ENCODE data around the gene SLC19A1. TPM values are rescaled to one million over a fixed set of nuclear protein-coding genes. Genes with fewer than 3 reads are reported as not detected.

Gene SLC19A1
- total RNA-seq, 6 experiments from 2014 or later: 4.5 to 24.5 (median 15.7) TPM

DNA sequence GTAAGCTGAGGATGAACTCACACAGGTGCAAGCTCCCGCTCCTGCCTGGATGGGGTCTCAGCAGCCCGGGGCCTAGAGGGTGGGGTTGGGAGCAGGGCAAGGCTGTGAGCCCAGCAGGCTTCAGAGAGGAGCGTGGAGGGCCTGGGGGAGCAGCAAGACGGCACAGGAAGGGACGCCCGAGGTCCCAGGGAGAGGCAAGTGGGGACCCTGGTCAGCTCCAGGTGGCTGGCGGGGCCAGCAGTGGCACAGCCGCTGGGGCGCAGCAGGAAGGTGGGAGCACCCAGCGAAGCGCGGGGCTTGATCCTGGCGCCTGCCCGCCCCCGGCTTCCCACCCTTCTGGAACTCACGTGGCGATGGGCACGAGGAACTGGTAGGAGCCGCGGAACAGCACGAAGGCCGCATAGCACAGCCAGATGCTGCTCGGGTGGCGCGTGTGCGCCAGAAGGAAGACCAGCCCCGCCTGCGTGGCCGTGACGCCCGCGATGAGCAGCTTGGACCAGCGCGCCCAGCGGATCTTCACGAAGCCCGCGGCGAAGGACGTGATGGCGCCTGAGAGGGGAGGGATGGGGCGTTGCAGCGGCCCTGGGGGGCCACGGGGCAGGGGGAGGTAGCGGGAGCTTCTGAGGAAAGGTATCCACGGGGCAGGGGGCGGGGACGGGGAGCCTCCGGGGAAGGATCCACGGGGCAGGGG lies 11.7 kb downstream of the SLC19A1 start:
- DNase-seq: peak; percentile 19 to 52 (median 50)

DNA sequence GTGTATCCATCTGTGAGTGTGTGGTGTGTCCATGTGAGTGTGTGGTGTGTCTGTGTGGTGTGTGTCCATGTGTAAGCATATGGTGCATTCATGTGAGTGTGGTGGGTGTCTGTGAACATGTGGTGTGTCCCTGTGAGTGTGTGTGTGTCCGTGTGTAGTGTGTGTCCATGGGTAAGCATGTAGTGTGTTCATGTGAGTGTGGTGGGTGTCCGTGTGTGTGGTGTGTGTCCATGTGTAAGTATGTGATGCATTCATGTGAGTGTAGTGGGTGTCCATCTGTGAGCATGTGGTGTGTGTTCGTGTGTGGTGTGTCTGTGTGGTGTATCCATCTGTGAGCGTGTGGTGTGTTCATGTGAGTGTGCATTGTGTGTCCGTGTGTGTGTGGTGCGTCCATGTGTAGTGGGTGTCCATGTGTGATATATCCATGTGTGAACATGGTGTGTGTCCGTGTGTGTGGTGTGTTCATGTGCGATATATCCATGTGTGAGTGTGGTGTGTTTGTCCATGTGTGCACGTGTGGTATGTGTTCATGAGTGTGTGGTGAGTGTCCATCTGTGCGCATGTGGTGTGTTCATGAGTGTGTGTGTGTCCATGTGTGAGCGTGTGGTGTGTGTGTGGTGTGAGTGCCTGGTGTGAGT lies 12.3 kb downstream of the SLC19A1 start:
- no peak for TF ChIP-seq POLR2A (IDR thresholded peaks at IDR 0.05)
- TF ChIP-seq, protein P1, sequence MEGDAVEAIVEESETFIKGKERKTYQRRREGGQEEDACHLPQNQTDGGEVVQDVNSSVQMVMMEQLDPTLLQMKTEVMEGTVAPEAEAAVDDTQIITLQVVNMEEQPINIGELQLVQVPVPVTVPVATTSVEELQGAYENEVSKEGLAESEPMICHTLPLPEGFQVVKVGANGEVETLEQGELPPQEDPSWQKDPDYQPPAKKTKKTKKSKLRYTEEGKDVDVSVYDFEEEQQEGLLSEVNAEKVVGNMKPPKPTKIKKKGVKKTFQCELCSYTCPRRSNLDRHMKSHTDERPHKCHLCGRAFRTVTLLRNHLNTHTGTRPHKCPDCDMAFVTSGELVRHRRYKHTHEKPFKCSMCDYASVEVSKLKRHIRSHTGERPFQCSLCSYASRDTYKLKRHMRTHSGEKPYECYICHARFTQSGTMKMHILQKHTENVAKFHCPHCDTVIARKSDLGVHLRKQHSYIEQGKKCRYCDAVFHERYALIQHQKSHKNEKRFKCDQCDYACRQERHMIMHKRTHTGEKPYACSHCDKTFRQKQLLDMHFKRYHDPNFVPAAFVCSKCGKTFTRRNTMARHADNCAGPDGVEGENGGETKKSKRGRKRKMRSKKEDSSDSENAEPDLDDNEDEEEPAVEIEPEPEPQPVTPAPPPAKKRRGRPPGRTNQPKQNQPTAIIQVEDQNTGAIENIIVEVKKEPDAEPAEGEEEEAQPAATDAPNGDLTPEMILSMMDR (IDR thresholded peaks at IDR 0.05): no peak
- Histone ChIP-seq H3K4me3 (no peak overlapping the region), H3K36me3 (no peaks in the 10 kb centered on the region), H3K27ac (no peak overlapping the region), H3K27me3 (no peaks in the 10 kb centered on the region), H3K9me3 (no peaks in the 10 kb centered on the region), H3K4me1 (peaks cover 0 to 48% (median 26%) of the 10 kb centered on the region in 4 donors)
- peak in 2 of 3 donors; percentile 22 to 33 for DNase-seq
- WGBS (ENCODE audit: insufficient coverage, low coverage, low lambda C conversion rate, missing lambda C conversion rate): 95% methylated on average over 7 of the region's 11 CpGs
- intact Hi-C loops (cut with DNase I): no loop called here
- ATAC-seq: no peak

More for the DNA sequence above, 11.7 kb downstream of the SLC19A1 start:
- intact Hi-C loops (cut with DNase I): no loop called here
- no peak overlapping the region for H3K4me3 ChIP-seq
- peaks cover 0 to 48% (median 26%) of the 10 kb centered on the region in 4 donors for H3K4me1 ChIP-seq
- no peaks in the 10 kb centered on the region for H3K27me3 ChIP-seq
- no peak for ATAC-seq
- 95% methylated on average over 28 of the region's 50 CpGs for WGBS (ENCODE audit: insufficient coverage, low coverage, low lambda C conversion rate, missing lambda C conversion rate)
- no peaks in the 10 kb centered on the region for H3K9me3 ChIP-seq
- TF ChIP-seq POLR2A (IDR thresholded peaks at IDR 0.05): no peak
- TF ChIP-seq, protein P1 (IDR thresholded peaks at IDR 0.05): no peak
- no peaks in the 10 kb centered on the region for H3K36me3 ChIP-seq
- H3K27ac ChIP-seq: no peak overlapping the region

DNA sequence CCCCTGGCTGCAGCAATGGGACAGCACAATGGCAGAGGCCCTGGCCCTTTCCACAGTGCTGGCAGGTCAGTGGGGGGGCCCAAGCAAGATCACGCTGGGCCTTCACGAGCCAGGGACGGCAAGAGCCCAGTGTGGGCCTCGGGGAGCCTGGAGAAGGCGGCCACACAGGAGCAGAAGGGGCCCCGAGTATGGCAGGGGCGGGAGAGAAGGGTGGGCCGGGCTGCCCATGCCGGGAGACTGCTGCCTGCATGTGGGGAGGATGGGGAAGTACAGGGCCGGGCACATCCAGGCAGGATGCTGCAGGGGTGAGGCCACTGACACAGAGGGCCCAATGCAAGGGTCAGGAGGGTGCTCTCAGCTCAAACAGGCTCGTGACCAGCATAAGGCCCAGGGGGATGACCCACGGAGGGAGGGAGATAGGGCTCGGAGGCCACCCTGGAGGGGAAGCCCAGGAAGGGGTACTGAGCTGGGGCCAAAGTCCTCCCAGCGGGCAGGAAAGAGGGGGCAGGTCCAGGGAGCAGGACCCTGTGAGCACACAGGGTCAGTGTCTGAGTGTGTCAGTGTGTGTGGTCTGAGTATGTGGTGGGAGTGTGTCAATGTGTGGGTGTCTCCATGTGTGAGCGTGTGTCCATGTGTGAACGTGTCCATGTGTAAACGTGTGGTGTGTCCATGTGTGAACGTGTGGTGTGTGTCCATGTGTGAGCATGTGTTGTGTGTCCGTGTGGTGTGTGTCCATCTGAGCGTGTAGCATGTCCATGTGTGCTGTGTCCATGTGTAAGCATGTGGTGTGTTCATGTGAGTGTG lies 13.1 kb downstream of the SLC19A1 start:
- ATAC-seq (peak in 1 of 4 donors; percentile 4), DNase-seq (peak; percentile 43 to 60 (median 53))
- 47% methylated on average over 9 of the region's 20 CpGs for WGBS (ENCODE audit: insufficient coverage, low coverage, low lambda C conversion rate, missing lambda C conversion rate)
- Histone ChIP-seq H3K27me3 (no peaks in the 10 kb centered on the region), H3K27ac (no peak overlapping the region), H3K9me3 (no peaks in the 10 kb centered on the region), H3K4me1 (peaks cover 0 to 45% (median 20%) of the 10 kb centered on the region in 4 donors), H3K4me3 (no peak overlapping the region), H3K36me3 (no peaks in the 10 kb centered on the region)
- TF ChIP-seq POLR2A (IDR thresholded peaks at IDR 0.05): no peak
- TF ChIP-seq, protein P1 (IDR thresholded peaks at IDR 0.05): peak in 1 of 4 donors; percentile 7
- intact Hi-C loops (cut with DNase I): no loop called here

DNA sequence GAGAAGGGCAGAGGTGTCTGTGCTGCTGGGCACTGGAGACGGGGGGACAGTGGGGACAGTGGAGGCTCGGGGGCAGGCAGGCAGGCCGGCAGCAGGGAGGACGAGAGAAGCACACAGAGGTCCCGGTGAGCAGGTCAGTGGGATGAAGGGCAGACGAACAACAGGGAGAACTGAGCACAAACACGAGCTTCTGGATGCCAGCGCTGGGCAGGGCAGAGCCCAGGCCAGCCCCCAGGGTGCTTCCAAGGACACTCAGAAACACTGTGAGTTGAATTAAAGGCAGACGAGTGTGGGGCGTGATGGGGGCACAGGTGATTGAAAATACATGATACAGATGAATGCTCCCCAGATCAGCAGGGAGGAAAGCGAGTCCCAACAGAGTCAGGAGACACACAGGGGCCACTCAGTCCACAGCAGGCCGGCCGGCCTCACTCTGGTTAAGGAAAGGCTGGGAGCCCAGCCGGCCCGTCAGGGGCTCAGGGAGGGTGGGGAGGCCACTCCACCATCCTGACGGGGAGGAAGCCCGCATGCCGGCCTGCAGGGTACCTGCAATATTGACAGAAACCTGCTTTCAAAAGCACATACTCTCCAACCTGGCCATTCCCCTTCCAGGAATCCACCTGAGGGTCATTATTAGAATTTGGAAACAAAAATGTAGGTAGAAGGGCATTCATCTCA lies 14.1 kb downstream of the SLC19A1 start:
- H3K4me3 ChIP-seq: no peak overlapping the region
- H3K27ac ChIP-seq: no peak overlapping the region
- DNase-seq (peak; percentile 30 to 66 (median 59)), ATAC-seq (peak; percentile 10 to 68 (median 42))
- H3K9me3 ChIP-seq: no peaks in the 10 kb centered on the region
- H3K36me3 ChIP-seq: no peaks in the 10 kb centered on the region
- H3K27me3 ChIP-seq: no peaks in the 10 kb centered on the region
- peaks cover 0 to 36% (median 15%) of the 10 kb centered on the region in 4 donors for H3K4me1 ChIP-seq
- WGBS (ENCODE audit: insufficient coverage, low coverage, low lambda C conversion rate, missing lambda C conversion rate): 34% methylated on average over 14 of the region's 18 CpGs
- intact Hi-C loops (cut with DNase I): no loop called here
- no peak for TF ChIP-seq POLR2A (IDR thresholded peaks at IDR 0.05)
- TF ChIP-seq, protein P1 (IDR thresholded peaks at IDR 0.05): no peak

Data from right lobe of liver (tissue), 6 donors.